ENCODE data around the gene LRRC58.

GRCh38 chr3:120382941-120383447 is 33.8 kb upstream of the LRRC58 start:
- TF ChIP-seq EP300 (IDR thresholded peaks at IDR 0.05) (no peak), CTCF (IDR thresholded peaks at IDR 0.05) (no peak)

All from esophagus muscularis mucosa (tissue), 3 donors.